Dermis microvascular lymphatic vessel endothelial cell (primary cell): ENCODE measurements around the gene GPR55. TPM values are rescaled to one million over a fixed set of nuclear protein-coding genes. Genes with fewer than 3 reads are reported as not detected.
"Not testable (repeated sequence)": the region's sequence is repeated elsewhere in the genome, so short reads cannot be mapped to it uniquely, and the experiment has no call there.

Experiments
- DNase-seq, 2 donors: peaks; one replicate each; pipeline versions ENCODE4 v3.0.0 to v3.0.0-alpha.2; 2010; ENCODE audit warnings: low read depth in 2 of 2
- total RNA-seq: library from RNA; depleted of rRNA; stranded (reverse); fragments of >200 nt; gene quantifications from 2 replicates; pipeline ENCODE4 v1.2.1, GENCODE V29; 2014

GPR55 gene
- total RNA-seq, 1 donor from 2014 or later = not detected

DNA sequence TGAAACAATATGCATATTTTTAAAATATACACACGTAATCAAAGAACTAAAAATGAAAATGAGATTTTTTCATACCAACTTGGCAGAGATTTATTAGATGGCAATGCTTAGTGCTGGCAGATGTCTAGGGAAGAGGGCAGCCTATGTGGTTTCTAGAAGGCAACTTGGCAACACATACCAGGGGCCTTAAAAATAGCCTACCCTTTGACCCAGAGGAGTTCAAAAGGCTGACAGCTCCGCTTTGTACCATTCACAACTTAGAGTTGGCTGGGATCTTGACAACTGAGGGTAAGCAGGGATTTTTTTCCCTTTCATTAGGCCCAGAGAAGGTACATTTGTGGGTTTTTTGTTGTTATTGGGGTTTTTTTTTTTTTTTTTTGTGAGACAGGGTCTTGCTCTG is 26.4 kb upstream of the GPR55 start:
- no peak for DNase-seq

DNA sequence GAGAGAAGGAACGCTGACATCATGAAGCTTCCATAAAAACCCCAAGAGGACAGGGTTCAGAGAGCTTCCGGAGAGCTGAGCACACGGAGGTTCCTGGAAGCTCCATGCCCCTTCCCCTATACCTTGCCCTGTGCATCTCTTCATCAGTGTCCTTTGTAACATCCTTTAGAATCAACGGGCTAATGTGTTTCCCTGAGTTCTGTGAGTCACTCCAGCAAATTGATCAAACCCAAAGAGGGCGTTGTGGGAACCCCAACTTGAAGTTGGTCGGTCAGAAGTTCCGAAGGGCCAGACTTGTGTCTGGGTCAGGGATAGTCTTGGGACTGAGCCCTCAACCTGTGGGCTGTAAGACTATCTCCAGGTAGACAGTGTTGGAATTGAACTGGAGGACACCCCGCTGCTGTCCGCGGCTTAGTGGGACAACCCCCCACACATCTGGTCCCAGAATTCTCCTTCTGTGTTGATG is 25.9 kb upstream of the GPR55 start:
- DNase-seq = no peak

DNA sequence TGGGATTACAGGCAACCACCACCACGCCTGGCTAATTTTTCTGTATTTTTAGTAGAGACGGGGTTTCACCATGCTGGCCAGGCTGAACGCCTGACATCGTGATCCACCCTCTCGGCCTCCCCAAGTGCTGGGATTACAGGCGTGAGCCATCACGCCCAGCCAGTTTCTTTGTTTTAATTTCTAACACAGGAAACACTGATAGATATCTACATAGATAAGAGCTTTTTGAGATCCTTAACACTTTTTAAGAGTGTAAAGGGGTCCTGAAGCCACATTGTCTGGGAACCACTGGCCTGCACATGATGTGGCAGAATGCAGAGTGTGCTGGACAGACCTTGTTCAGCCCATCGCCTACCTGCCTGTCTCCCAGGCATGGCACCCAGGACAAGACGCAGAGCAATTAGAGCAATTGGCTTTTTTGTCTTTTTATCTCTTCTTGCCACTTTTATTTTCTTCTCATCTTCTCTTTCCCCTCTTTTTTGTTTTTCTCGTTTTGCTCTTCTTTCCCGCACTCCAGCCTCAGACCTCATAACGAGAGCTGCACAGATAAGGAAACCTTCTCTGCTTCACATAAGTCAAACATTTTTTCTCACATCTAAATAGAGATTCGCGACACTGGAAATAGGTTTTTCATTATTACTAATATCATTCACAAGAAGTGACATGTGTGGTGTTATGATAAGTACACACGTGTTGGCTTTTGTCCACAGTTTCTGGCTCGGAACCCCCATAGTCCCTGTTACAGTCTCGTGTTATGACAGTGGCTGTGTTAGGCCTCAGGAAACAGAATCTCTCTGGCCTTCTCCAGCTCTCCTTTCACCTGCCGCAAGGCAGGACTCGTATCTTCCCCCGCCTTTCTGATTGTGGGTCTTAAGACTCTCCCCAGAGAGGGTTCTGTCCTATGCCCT is 25.2 kb upstream of the GPR55 start:
- DNase-seq = no peak

DNA sequence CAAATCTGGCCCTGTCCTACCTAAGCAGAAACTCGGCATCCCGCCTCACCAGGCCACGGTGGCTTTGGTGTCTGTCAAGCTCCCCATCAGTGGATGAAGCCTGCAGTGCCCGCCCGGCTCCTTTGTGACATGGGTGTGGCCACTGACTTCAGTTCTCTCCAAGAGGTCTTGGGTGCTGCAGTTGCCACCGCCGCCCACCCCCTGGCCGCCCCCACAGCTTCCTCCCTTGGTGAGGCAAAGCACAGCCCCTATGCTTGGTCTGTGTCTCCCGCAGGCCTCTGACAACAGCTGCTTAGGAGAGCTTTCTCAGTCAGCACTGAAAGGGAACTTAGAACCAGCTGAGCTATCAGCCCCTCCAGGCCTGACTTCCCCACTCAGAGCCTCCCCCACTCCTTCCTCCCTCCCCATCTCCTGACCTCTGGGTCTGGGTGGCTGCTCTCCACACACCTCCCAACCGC is 22.9 kb upstream of the GPR55 start:
- DNase-seq = no peak

DNA sequence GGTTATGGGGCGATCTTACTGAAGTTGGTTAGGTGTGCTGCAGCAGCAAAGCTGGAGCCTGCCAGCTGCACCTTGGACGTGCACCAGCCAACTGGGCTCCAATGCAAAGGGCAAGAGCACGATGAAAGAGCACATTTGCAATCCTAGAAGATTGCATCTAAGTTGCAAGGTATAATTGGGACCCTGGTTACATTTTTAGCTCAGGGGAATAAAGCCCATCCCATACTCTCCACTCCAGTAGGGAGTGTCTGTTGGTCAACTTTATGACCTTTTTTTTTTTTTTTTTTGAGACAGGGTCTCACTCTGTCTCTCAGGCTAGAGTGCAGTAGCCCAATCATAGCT is 22.2 kb upstream of the GPR55 start:
- no peak for DNase-seq

DNA sequence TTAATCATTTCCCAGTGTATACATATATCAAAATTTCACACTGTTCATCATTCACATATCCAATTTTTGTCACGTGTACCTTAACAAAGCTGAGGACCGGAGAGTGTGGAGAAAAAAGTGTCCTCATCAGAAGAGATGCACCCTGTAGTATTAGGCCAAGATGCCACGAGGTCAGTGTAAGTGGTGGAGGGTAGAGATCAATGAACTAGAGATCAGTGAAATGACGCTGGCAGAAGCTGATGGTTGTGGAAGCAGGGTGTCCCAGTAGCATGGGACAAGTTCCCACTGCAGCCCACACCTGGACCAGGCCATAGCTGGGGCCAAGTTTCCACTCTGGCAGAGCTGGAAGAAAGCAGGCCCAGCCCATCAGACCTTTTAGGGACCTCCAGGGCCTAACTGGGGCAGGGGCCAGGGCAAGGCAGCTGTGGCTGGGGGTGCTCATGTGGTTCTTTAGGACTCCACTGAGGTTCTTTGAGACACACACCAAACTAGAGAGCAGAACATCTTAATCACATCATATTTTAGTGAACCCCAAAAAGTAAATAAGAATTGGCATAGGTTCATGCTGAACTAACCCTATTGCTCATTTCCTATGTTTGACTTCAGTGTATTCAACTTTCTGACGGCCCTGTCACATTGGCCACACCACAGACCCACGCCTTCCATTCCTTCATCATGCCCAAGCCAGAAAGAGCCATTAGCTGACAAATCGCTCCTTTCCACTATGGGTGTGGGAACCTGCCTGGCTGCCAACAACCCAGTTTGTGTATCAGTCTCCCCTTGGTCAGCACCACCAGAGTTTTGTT is 21.6 kb upstream of the GPR55 start:
- DNase-seq = no peak

DNA sequence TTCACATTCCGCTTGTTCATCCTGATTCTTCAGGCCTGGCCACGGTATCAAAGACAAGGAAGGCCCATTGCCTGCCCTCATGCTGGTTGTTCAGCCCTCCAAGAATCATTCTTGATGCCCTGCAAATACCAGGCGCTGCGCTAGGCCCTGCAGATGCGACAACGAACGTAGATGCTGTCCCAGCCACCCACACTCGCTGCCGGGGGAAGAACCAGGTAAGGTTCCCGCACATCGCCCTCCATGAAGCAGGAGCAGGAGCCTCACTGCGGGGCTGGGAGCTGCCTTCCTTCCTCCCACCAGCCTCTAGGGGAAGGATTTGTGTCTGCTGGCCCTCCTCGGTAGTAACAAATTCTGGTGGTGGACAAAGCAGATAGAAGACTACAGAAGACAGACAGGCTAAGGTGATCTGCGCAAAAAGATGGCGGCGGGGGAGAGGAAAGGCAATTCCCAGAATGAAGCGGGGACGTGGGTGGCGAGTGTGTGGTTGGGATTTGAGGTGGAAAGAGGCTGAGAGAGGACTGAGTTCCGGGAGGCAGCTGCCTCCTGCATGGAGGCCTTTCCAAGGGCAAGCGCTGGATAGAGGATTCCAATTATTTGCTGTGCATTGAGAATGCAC is 19.8 kb upstream of the GPR55 start:
- no peak for DNase-seq

DNA sequence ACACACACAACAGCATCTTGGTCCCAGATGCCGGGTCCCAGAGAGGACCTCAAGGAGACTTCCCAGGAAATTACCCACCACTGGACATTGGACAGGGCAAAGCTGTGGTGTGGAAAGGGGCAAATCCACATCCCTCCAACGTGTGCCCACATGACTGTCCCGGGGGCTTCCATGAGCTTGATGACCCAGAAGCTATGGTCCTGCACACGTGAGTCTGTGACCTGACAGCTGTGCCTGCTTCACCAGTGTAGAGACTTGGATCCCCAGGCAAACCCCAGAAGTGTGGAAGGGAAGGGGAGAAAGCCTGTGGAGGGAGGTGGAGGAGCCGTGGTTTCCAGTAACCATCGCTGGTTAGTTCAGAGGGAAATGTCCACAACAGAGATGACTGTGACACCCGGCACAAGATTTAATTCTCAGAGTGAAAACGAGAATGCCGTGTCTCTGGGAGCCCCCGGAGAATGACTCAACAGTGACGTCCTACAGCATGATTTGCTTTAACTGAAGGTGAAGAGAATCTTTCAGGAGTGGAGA is 19.1 kb upstream of the GPR55 start:
- no peak for DNase-seq

DNA sequence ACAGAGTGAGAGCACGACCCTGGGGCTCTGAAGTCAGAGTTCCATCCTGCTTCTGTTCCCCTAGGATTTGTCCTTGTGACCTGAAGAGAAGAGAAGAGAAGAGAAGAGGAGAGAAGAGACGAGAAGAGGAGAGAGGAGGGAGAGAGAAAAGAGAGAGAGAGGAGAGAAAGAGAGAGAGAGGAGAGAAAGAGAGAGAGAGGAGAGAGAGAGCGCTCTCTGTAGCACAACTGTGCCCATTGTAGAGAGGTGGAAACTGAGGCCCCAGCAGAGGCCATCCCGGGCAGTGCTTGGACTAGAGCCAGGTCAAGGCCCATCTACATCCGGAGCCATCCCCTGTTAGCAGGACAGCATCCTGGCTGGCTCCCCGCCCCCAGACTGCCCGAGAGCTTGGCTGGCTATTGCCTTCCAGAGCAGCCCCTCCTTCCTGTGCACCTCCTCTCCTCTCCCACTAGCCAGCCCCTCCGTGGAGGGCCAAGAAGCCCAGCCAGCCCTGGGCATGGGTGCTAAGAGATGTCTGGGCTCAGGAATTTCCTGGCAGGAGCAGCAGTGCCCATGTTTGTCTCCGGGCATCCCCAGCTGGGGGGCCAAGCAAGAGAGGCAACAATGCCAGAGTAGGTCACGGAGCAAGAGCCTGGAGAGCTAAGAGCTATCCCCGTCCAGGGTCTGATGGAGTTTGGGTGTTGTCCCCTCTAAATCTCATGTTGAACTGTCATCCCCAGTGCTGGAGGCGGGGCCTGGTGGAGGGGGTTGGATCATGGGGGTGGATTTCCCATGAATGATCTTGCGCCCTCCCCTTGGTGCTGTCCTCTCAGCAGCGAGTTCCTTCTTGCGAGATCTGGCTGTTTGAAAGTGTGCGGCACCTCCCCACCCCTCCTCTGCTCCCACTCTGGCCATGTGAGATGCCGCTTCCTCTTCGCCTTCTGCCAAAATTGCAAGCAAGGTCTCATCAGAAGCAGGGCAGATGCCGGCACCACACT is 18.2 kb upstream of the GPR55 start:
- no peak for DNase-seq

DNA sequence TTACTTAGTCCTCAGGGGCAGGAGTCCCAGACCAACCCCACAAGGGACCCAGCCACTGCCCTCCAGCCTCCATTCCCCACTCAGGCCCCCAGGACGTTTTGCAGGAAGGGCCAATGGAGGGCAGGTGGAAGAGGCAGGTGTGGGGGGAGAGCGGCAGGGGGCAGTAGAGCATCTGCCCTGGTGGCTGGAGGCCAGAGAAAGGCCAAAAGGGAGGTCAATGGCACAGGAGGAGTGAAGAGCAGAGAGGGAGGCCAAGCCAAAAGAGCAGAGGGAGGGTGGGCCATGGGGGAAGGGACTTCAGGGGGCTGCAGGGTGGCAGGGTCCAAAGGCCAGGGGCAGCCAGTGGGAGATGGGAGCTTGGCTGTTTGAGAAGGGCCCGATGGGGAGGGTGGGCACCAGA is 17.3 kb upstream of the GPR55 start:
- DNase-seq = no peak

DNA sequence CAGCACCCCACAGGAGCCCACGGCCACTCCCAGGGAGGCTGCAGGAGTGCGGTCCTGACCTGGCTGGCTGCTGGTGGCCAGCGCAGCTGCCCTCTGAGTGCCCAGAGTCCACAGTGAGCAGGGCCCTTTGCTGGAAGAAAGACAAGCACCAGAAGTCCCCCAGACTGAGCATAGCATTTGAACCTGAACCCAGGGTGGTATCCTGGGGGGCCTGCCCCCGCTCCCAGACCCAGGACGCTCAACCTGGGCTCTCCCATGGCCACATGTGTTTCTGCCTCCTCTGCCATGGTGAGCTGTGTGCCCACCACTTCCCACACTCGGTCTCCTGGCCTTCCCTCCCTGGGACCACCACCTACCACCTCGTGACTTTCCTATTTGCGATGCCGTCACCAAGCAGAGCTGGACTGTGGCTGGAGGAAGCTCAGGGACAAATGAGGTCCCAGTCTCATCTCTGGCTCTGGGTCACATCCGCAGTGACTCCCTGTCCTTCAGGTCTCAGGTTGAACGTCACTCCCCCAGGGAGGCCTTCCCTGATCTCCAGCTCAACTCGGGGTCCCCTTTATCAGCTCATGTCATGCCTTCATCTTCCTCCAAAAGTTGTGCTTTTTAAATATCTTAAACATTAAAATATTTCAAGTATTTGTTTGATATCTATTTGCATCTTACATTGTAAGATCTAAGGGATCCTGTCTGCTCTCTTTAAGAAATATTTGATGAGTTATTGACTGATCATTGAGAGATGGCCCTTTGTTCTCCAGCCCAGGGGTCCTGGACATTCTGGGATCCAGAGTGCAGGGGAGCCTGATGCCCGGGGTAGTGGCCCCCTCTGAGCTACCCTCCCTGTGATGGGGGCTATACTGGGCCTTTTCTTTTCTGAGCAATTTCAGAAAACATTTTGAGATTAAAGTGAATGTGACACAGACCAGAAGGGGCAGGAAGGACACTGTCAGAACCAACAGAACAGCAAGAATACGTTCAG is 16.4 kb upstream of the GPR55 start:
- no peak for DNase-seq

DNA sequence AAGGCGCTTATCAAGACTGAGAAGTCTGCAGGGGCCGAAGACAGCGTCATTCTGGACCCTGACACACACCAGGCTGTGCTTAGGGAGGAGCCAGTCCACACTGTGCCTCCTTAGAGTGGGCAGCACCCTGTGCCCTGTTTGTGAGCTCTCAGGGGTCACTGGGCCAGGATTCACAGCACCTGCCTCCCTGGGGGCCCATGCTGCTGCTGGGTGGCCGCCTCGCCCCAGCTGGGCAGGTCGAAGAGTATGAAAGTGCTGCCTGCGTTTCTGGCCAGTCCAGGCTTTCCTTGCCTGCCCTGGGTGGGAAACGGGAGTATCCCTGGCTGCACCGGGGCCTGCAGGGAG is 15.4 kb upstream of the GPR55 start:
- DNase-seq = no peak

DNA sequence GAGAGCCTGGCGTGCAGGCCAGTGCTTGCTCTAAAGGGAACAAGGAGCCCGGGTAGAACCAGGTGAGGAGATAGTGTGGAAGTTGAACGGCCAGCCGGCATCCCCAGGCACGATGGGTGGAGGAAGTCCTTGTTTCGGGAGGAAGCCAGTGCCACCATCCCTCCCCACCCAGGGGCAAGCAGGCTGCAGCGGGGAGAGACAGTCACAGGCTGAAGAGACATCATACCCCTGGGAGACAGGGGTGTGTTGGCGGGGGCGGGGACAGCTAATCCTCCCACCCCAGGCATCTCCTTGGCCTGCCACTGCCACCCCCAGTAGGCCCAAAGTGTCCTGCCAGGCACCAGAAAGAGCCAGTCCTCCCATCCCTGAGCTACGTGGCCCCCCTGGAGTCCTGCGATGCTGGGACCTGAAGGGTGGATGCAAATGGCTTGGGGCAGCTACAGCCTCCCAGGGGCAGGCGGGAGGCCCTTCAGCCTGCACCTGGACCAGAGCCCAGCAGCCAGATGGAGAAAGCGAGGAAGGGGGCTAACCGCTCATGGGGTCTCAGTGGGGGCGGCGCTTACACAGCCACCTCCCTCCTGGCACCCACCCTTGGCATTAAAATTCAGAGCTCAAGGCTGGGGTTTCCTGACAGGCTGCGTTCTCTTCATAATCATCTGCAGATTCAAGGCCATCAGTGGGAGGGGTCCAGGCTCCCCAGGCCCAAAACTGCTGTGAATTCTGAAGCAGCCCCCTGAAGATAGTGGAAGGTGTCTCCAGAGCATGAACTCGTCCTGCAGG is 14.8 kb upstream of the GPR55 start:
- DNase-seq = no peak

DNA sequence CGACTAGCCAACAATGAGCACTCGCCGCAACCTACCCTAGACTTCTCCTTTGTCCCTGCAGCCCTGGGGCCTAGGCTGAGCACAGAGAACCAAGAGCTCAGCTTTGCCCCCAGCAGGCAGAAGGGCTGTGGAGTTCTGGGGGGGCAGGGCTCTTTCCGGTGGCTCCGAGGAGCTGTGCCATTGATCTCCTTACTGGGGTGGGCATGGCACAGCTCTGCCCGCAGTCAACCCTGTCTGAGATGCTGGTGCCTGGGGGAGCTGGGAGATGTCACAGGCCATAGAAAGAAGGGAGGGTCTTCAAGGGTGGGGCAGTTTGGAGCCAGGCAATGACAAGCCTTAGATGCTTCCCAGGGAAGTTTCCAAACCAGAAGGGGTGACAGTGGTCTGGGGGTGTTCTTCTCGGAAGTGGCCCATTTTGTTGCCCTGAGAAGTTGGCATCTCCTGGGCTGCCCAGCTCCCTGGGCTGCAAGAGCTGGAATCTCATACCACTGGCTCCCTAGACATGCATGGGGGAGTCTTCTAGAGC is 14.1 kb upstream of the GPR55 start:
- no peak for DNase-seq

DNA sequence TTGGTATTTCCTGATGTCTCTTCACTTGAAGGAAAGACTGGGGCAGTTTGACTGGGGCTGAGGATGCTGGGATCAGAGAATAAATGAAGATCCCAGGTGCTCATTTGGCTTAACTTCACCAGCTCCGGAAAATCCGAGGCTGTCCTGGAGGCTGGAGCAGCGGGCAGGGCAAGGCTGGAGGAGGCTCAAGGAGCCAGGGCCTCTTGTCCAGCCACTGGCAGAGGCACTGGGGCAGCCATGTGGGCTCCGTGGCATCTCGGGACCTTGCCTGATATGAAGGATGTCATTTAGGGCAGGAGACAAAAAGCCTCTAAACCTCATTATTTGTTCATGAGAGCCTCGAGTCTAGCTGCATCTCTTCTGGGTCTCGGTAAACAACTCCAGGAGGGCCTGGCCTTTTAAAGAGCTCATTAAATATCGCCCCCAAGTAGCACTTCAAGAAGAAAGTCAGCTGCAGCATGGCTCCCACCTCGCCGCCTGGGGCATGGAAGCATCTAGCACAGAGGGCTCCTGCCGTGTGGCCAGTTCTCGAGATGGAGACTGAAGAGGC is 13.5 kb upstream of the GPR55 start:
- no peak for DNase-seq

DNA sequence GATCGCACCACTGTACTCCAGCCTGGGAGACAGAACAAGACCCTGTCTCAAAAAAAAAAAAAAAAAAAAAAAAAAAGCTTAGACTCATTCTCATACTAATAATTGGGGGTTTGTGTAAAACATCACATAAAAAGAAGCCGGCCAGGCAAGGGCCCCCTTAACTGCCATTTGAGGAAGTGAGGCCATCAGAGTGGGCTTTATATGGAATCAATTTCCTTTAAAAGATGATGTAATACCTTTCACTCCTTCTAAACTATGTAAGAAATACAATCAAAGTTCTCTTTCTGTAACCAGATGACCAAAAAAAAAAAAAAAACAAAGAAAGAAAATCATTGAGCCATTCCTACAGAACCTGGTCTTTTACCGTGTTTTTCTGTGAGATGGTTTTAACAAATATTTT is 13.1 kb upstream of the GPR55 start:
- DNase-seq = no peak

DNA sequence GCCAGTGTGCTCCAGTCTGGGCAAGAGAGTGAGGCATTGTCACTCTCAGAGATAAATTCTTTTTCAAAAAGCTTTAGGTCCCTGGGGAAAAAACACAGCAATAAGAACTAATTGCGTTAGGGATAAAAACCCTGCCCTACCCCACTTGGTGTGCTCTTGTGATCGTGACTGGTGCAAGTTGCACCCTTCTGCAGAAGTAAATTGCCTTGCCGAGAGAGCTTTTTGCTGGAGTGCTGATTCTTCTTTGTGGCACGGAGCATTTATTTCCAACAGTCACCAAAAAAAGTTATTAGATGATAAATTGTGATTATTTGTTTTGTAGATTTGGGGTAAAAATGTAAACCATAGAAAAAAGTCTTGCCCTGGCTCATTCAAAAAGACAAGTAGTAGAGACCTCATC is 12.3 kb upstream of the GPR55 start:
- DNase-seq = no peak

DNA sequence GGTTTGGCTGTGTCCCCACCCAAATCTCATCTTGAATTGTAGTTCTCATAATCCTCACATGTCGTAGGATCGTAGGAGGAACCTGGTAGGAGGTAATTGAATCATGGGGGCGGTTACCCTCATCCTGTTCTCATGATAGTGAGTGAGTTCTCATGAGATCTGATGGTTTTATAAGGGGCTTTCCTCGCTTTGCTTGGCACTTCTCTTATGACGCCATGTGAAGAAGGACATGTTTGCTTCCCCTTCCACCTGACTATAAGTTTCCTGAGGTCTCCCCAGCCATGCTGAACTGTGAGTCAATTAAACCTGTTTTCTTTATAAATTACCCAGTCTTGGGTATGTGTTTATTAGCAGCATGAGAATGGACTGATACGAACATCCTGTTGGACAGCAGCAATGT is 11.2 kb upstream of the GPR55 start:
- DNase-seq = not testable (repeated sequence)

DNA sequence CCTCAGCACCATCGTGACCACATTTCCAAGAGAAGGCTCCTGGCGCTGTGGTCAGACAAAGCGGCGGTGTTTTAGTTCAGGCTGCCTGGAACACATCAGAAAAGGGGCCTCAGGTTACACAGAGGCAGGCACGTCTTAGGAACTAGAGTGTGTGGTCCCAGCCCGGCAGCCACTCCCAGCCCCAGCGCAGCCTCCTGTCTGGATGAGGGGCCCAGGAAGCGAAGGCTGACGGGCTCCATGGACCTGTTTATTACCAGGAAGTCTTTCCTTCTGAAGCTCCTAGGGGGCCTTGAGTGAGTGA is 10.0 kb upstream of the GPR55 start:
- DNase-seq = no peak
